K562 (cell line): ENCODE data around the gene P2RX1. TPM values are rescaled to one million over a fixed set of nuclear protein-coding genes. Genes with fewer than 3 reads are reported as not detected.

Experiments used
- SRSF1 ChIP-seq: fragments of 200-400 bp; formaldehyde crosslinking; IDR thresholded peaks from 2 replicates; pipeline ENCODE4 v1.6.1; 2017; ENCODE audit warnings: mild to moderate bottlenecking, low read depth, low read length, moderate library complexity
- ZKSCAN8 ChIP-seq: fragments of 200-800 bp; sonication (Bioruptor generic); IDR thresholded peaks from 2 replicates; pipeline ENCODE4 v1.6.1; 2016; ENCODE audit warnings: missing genetic modification characterization, missing compliant biosample characterization
- ZNF140 ChIP-seq: fragments of 250-450 bp; sonication (Bioruptor Pico); IDR thresholded peaks from 2 replicates; pipeline ENCODE4 v1.8.0; 2021; ENCODE audit warnings: moderate library complexity, mild to moderate bottlenecking, inconsistent platforms
- ZNF717 ChIP-seq: fragments of 250-450 bp; sonication (Bioruptor Pico); IDR thresholded peaks from 2 replicates; pipeline ENCODE4 v1.5.0; 2021
- polyA plus RNA-seq, 8 experiments: library from polyadenylated mRNA; depleted of rRNA in 4 of 8; stranded (reverse) in 5 of 8; unstranded in 3 of 8; fragments of >200 nt; fragmentation: Nextera tagmentation in 2 of 8; fragmentation: Illumina TruSeq in 1 of 8; extraction: Ambion mirVana in 2 of 8; extraction: Trizol in 1 of 8; gene quantifications; 2 replicates each; pipeline versions ENCODE4 v1.2.1 to v1.2.3, GENCODE V29; 2011 to 2014; ENCODE audit warnings: inconsistent platforms in 1 of 8, missing spikeins in 1 of 8
- total RNA-seq, 7 experiments: library from RNA; depleted of rRNA in 6 of 7; stranded (reverse); fragments of >200 nt in 6 of 7; fragmentation: Illumina TruSeq in 2 of 7; extraction: Trizol in 2 of 7; gene quantifications; 2 replicates each; pipeline versions ENCODE4 v1.2.1 to v1.2.3, GENCODE V29; 2011 to 2021; ENCODE audit warnings: low replicate concordance in 1 of 7
- TF ChIP-seq, protein P1 (sequence below): fragments of 250-450 bp; sonication (Bioruptor Pico); IDR thresholded peaks from 2 replicates; pipeline ENCODE4 v1.8.0; 2022; ENCODE audit warnings: inconsistent platforms
- TF ChIP-seq, protein P2 (sequence below), 2 experiments: fragments of 450-650 bp; IDR thresholded peaks; 2 replicates each; pipeline ENCODE4 v1.6.1; 2016; ENCODE audit warnings: mild to moderate bottlenecking in 2 of 2, borderline replicate concordance in 1 of 2, low read depth in 1 of 2, moderate library complexity in 1 of 2
- TF ChIP-seq, protein P3 (sequence below): fragments of 450-650 bp; IDR thresholded peaks from 2 replicates; pipeline ENCODE4 v1.6.1; 2016; ENCODE audit warnings: low read depth

Gene P2RX1
- total and polyA plus RNA-seq, 9 of the 15 experiments (the other 6 are each of a cell fraction or from before 2014, with no cell fraction given): 0.27 to 20.3 (median 10.3) TPM

DNA sequence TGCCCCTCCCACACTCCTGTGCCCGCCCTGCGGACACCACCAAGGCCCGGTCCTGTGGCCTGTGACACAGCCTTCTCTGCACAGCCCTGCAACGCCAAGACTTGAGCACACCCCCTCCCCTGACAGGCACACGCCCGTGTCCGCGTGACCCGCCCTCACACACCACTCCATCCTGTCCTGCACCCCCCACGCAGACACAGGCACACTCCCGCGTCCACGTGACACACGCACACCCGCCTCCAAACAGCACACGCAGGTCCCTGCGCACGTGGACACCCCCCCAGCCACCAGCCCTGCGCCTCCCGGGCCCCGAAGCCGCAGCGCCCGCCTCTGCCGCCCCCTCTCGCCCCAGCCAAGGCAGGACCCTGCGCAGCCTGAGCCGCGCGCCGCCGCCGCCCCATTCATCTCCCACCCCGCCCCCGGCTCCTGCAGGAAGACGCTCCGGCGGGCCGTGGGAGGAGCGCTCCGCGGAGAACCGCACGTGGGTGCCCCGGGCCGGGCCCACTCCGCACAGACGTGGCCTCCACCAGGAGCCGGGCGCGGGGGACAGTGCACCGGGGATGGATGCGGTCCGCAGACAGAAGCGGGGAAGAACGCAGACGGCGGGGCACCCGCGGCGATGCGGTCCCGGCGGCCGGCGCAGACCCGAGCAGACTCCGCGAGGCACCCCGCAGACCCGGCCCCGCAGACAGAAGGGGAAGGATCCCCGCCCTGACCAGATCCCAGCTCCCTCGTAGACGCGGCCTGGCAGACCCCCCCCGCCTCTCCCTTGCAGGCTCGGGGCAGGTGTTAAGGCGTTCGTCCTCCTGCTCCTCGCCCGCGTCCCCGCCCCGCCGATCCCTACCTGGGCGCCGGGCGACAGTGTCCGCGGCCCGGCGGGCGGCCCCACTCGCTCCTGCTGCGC lies 23.9 kb downstream of the P2RX1 start (continued):
- no peak for TF ChIP-seq SRSF1
- TF ChIP-seq, protein P1, sequence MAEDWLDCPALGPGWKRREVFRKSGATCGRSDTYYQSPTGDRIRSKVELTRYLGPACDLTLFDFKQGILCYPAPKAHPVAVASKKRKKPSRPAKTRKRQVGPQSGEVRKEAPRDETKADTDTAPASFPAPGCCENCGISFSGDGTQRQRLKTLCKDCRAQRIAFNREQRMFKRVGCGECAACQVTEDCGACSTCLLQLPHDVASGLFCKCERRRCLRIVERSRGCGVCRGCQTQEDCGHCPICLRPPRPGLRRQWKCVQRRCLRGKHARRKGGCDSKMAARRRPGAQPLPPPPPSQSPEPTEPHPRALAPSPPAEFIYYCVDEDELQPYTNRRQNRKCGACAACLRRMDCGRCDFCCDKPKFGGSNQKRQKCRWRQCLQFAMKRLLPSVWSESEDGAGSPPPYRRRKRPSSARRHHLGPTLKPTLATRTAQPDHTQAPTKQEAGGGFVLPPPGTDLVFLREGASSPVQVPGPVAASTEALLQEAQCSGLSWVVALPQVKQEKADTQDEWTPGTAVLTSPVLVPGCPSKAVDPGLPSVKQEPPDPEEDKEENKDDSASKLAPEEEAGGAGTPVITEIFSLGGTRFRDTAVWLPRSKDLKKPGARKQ: no peak
- no peak for TF ChIP-seq ZKSCAN8 (CRISPR knock-in tag)
- TF ChIP-seq, protein P2, sequence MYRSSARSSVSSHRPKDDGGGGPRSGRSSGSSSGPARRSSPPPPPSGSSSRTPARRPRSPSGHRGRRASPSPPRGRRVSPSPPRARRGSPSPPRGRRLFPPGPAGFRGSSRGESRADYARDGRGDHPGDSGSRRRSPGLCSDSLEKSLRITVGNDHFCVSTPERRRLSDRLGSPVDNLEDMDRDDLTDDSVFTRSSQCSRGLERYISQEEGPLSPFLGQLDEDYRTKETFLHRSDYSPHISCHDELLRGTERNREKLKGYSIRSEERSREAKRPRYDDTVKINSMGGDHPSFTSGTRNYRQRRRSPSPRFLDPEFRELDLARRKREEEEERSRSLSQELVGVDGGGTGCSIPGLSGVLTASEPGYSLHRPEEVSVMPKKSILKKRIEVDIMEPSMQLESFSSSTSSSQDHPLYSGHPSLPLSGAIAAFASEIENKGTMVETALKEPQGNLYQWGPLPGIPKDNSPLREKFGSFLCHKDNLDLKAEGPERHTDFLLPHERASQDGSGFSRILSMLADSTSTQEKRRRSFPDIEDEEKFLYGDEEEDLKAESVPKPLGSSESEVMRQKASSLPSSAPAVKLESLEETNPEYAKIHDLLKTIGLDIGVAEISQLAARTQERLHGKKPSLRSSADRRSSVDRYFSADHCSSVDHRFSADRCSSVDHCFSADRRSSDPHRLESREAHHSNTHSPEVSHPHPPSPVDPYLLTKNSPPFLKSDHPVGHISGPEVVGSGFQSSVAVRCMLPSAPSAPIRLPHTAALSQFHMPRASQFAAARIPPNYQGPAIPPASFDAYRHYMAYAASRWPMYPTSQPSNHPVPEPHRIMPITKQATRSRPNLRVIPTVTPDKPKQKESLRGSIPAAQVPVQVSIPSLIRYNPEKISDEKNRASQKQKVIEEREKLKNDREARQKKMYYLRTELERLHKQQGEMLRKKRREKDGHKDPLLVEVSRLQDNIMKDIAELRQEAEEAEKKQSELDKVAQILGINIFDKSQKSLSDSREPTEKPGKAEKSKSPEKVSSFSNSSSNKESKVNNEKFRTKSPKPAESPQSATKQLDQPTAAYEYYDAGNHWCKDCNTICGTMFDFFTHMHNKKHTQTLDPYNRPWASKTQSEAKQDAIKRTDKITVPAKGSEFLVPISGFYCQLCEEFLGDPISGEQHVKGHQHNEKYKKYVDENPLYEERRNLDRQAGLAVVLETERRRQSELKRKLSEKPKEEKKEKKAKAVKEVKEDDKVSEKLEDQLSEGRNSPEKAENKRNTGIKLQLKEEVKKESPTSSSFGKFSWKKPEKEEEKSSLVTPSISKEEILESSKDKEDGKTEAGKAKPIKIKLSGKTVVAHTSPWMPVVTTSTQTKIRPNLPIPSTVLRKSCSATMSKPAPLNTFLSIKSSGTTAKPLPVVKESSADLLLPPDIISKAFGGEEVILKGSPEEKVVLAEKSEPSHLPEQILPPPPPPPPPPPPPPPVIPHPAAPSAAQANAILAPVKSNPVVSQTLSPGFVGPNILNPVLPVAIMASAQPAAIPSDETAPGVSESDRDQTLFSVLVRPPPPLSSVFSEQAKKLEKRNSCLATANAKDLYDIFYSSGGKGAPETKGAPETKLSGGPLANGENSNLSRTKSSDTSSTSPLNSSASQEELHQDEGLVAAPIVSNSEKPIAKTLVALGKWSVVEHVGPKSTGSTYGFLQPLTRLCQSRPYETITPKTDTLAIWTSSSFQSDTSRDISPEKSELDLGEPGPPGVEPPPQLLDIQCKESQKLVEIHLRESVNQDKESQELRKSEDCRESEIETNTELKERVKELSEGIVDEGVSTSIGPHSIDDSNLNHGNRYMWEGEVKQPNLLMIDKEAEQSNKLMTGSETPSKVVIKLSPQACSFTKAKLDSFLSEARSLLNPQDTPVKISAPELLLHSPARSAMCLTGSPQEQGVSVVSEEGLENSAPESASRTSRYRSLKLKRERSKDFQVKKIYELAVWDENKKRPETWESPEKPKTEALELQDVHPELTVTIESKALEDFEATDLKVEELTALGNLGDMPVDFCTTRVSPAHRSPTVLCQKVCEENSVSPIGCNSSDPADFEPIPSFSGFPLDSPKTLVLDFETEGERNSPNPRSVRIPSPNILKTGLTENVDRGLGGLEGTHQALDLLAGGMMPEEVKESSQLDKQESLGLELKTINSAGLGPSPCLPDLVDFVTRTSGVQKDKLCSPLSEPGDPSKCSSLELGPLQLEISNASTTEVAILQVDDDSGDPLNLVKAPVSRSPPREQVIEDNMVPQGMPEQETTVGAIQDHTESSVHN (IDR thresholded peaks at IDR 0.05; ENCODE audit: borderline replicate concordance in 1 of 2, low read depth in 1 of 2): no peak
- TF ChIP-seq ZNF140 (CRISPR knock-in tag): no peak
- TF ChIP-seq, protein P3, sequence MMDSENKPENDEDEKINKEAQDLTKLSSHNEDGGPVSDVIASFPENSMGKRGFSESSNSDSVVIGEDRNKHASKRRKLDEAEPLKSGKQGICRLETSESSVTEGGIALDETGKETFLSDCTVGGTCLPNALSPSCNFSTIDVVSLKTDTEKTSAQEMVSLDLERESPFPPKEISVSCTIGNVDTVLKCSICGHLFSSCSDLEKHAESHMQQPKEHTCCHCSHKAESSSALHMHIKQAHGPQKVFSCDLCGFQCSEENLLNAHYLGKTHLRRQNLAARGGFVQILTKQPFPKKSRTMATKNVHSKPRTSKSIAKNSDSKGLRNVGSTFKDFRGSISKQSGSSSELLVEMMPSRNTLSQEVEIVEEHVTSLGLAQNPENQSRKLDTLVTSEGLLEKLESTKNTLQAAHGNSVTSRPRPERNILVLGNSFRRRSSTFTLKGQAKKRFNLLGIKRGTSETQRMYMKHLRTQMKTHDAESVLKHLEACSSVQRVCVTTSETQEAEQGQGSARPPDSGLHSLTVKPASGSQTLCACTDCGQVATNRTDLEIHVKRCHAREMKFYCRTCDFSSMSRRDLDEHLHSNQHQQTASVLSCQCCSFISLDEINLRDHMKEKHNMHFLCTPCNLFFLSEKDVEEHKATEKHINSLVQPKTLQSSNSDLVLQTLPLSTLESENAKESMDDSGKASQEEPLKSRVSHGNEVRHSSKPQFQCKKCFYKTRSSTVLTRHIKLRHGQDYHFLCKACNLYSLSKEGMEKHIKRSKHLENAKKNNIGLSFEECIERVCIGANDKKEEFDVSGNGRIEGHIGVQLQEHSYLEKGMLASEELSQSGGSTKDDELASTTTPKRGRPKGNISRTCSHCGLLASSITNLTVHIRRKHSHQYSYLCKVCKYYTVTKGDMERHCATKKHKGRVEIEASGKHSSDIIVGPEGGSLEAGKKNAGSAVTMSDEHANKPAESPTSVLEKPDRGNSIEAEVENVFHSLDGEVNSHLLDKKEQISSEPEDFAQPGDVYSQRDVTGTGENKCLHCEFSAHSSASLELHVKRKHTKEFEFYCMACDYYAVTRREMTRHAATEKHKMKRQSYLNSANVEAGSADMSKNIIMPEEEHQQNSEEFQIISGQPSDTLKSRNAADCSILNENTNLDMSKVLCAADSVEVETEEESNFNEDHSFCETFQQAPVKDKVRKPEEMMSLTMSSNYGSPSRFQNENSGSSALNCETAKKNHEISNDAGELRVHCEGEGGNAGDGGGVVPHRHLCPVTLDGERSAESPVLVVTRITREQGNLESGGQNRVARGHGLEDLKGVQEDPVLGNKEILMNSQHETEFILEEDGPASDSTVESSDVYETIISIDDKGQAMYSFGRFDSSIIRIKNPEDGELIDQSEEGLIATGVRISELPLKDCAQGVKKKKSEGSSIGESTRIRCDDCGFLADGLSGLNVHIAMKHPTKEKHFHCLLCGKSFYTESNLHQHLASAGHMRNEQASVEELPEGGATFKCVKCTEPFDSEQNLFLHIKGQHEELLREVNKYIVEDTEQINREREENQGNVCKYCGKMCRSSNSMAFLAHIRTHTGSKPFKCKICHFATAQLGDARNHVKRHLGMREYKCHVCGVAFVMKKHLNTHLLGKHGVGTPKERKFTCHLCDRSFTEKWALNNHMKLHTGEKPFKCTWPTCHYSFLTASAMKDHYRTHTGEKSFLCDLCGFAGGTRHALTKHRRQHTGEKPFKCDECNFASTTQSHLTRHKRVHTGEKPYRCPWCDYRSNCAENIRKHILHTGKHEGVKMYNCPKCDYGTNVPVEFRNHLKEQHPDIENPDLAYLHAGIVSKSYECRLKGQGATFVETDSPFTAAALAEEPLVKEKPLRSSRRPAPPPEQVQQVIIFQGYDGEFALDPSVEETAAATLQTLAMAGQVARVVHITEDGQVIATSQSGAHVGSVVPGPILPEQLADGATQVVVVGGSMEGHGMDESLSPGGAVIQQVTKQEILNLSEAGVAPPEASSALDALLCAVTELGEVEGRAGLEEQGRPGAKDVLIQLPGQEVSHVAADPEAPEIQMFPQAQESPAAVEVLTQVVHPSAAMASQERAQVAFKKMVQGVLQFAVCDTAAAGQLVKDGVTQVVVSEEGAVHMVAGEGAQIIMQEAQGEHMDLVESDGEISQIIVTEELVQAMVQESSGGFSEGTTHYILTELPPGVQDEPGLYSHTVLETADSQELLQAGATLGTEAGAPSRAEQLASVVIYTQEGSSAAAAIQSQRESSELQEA: no peak
- no peak for TF ChIP-seq ZNF717
